Fibroblast of villous mesenchyme (primary cell): Measurements from ENCODE around the gene TTC9. TPM values are rescaled to one million over a fixed set of nuclear protein-coding genes. Genes with fewer than 3 reads are reported as not detected.

Experiments
- DNase-seq: peaks from one replicate; pipeline ENCODE4 v3.0.0-alpha.2; 2010; ENCODE audit warnings: low read depth
- H3K4me3 ChIP-seq: 2 replicates; pipeline ENCODE4 v1.5.1; 2011; ENCODE audit warnings: low read depth, mild to moderate bottlenecking, low read length
- CTCF ChIP-seq: IDR thresholded peaks from 2 replicates; pipeline ENCODE4 v1.5.1; 2012; ENCODE audit warnings: low read depth, mild to moderate bottlenecking, low read length; ENCODE audit not compliant: insufficient read depth
- total RNA-seq: library from RNA; depleted of rRNA; stranded (reverse); fragments of >200 nt; gene quantifications from 2 replicates; pipeline ENCODE4 v1.2.3, GENCODE V29; 2012

Gene TTC9
- total RNA-seq, 1 donor, result under 0.01 TPM

GRCh38 chr14:70601162-70601561 lies 40.6 kb upstream of the TTC9 start:
- peak overlapping the region; percentile 56 for H3K4me3 ChIP-seq
- peak; percentile 47 for DNase-seq
- TF ChIP-seq CTCF, result no peak

- no peak for TF ChIP-seq CTCF
- DNase-seq, result no peak
- no peak overlapping the region for H3K4me3 ChIP-seq
These were observed 39.5 kb upstream of the TTC9 start for GRCh38 chr14:70602254-70602653.

GRCh38 chr14:70611216-70611615 lies 30.5 kb upstream of the TTC9 start:
- DNase-seq, result no peak
- TF ChIP-seq CTCF, result no peak
- H3K4me3 ChIP-seq, result no peak overlapping the region

DNA sequence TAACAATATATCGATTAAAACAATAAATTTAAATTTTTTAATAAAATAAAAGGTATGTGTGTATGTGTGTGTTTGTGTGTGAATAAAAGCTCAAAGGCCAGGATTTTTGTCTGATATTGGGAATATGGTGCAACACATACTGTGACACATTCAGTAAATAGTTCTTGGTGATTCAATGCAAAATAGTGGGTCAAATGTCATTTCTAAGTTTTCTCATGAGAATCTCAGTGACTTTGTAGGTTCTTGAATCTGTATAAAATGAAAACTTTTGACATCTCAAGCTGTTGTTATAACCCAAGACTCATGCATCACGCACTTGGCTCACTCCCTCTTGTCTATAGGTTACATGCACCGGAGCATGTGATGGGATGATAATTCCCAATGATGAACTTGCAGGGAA lies 25.1 kb upstream of the TTC9 start:
- no peak for TF ChIP-seq CTCF

DNA sequence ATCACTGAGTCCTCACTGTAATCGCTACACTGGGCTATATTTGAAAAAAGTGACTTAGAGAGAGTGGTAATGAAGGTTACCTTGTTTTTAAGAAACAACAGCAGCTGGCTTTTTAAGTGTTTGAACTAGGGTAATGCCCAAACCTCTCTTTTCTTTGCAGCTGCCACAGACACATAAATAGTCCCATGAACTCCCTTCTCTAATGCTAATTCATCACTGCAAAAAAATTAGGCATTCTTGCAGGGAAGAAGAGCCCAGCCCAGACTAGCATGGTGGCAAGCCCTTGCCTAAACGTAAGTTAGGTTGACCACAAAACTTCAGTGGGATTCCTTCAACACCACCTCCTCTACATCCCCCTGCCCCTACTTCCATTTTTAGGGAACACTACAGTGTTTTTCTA lies 23.4 kb upstream of the TTC9 start:
- no peak for DNase-seq
- no peak overlapping the region for H3K4me3 ChIP-seq

More for the DNA sequence above, 25.1 kb upstream of the TTC9 start:
- no peak for DNase-seq
- H3K4me3 ChIP-seq, result no peak overlapping the region

GRCh38 chr14:70619708-70620107 lies 22.0 kb upstream of the TTC9 start:
- no peak for TF ChIP-seq CTCF
- DNase-seq, result no peak
- no peak overlapping the region for H3K4me3 ChIP-seq

More for the DNA sequence above, 23.4 kb upstream of the TTC9 start:
- no peak for TF ChIP-seq CTCF

- DNase-seq, result peak; percentile 39
- H3K4me3 ChIP-seq, result no peak overlapping the region
- TF ChIP-seq CTCF, result peak; percentile 77
These were observed 19.5 kb upstream of the TTC9 start for GRCh38 chr14:70622111-70622712.
